GM19025 (cell line): ENCODE results near the gene MRPL11.
"Not testable (repeated sequence)": the region's sequence is repeated elsewhere in the genome, so short reads cannot be mapped to it uniquely, and the experiment has no call there.

Source experiments
- ATAC-seq: cut with Tn5 transposase; IDR thresholded peaks from one replicate; pipeline ENCODE4 v1.9.1; 2021; ENCODE audit warnings: mild to moderate bottlenecking, low read depth, moderate library complexity; ENCODE audit not compliant: unreplicated experiment

The MRPL11 gene

GRCh38 chr11:66467756-66468155, 29.1 kb upstream of the MRPL11 start:
- ATAC-seq = no peak

- peak; percentile 44 for ATAC-seq
Measured at GRCh38 chr11:66467034-66467659, 28.5 kb upstream of the MRPL11 start.

GRCh38 chr11:66466225-66467033, 27.8 kb upstream of the MRPL11 start, which contains the start of gene PELI3:
PELI3 (plus strand) TSS chr11:66466905; CDS start chr11:66468129, 1,224 bp downstream.
- peak; percentile 71 for ATAC-seq

GRCh38 chr11:66465373-66466224, 27.0 kb upstream of the MRPL11 start:
- no peak for ATAC-seq

GRCh38 chr11:66464916-66465315, 26.3 kb upstream of the MRPL11 start:
- no peak for ATAC-seq

- not testable (repeated sequence) for ATAC-seq
Measured at GRCh38 chr11:66464116-66464515, 25.5 kb upstream of the MRPL11 start.

- no peak for ATAC-seq
Measured at GRCh38 chr11:66462911-66463310, 24.3 kb upstream of the MRPL11 start.

- ATAC-seq = no peak
Measured at GRCh38 chr11:66462010-66462409, 23.4 kb upstream of the MRPL11 start.

- ATAC-seq = no peak
Measured at GRCh38 chr11:66459138-66459778, 20.6 kb upstream of the MRPL11 start.

GRCh38 chr11:66457826-66458225, 19.2 kb upstream of the MRPL11 start:
- ATAC-seq = no peak

GRCh38 chr11:66454828-66455227, 16.2 kb upstream of the MRPL11 start:
- ATAC-seq = no peak

GRCh38 chr11:66454247-66454646, 15.6 kb upstream of the MRPL11 start:
- no peak for ATAC-seq

- ATAC-seq = no peak
Measured at GRCh38 chr11:66451663-66452062, 13.0 kb upstream of the MRPL11 start.

- no peak for ATAC-seq
Measured at GRCh38 chr11:66450560-66450959, 11.9 kb upstream of the MRPL11 start.

GRCh38 chr11:66448523-66448922, 9.9 kb upstream of the MRPL11 start:
- no peak for ATAC-seq

- no peak for ATAC-seq
Measured at GRCh38 chr11:66447012-66447411, 8.4 kb upstream of the MRPL11 start.

- ATAC-seq = no peak
Measured at GRCh38 chr11:66443602-66444001, 5.0 kb upstream of the MRPL11 start.

- not testable (repeated sequence) for ATAC-seq
Measured at GRCh38 chr11:66440940-66441282, 2.3 kb upstream of the MRPL11 start.

- not testable (repeated sequence) for ATAC-seq
Measured at GRCh38 chr11:66440101-66440939, 1.7 kb upstream of the MRPL11 start.
